Activated CD4-positive, alpha-beta T cell treated with anti-CD3 and anti-CD28 coated beads for 4 hours (primary cell): Measurements from ENCODE around the gene RPTOR.

Source experiments
- DNase-seq, 2 donors: peaks; one replicate each; pipeline ENCODE4 v3.0.0-alpha.2; 2020

The RPTOR gene

DNA sequence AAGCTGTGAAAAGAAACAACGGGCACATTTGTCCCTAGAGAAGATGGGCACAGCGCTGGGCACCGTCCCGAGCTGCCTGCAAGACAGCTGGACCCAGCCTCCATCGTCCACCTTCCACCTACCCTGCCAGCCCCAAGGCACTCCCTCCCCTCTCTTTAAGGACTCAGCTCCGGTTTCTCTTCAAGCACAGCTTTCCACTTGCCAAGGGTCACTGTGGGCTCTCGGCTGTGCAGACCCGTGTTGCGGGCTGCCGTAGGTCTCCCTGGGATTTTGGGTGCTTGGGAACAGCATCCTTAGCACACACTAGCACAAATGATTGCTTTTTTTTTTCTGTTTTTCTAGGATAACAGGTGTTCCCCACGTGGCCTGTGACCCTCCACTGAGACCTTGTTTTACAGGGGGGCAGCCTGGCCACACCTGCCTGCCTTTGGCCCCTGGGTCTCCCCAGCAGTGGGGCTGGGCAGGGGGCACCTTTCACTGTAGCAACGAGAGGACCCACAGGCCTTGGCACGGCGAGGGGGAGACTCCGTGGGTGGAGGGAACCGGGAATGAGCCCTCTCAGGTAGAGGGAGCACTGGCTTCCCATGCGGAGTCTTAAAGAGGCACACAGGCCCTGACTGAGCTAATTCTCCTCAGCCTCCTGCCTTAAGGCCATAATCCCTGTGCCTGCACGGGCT is 448.4 kb downstream of the RPTOR start:
- no peak for DNase-seq

DNA sequence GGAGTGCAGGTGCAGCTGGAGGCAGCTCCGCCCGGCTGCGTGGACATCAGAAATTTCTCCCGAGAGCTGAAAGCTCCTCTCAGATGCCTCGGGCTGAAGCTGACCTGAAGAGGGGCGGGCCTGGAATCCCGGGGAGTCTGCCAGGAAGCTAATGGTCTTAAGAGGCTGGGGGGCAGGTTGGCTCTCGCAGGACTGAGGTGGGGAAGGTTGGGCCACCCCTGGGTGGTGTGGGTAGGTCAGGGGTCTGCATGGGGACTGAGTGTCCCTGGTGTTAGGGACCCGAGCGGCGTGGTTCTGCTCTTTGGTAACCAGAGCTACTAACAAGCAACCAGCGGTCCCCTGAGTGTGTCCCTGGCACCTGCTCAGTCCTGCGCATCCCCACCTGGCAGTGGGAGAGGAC is 450.5 kb downstream of the RPTOR start:
- no peak for DNase-seq

- DNase-seq: no peak
Measured at GRCh38 chr17:80996422-80997305, 452.0 kb downstream of the RPTOR start.

DNA sequence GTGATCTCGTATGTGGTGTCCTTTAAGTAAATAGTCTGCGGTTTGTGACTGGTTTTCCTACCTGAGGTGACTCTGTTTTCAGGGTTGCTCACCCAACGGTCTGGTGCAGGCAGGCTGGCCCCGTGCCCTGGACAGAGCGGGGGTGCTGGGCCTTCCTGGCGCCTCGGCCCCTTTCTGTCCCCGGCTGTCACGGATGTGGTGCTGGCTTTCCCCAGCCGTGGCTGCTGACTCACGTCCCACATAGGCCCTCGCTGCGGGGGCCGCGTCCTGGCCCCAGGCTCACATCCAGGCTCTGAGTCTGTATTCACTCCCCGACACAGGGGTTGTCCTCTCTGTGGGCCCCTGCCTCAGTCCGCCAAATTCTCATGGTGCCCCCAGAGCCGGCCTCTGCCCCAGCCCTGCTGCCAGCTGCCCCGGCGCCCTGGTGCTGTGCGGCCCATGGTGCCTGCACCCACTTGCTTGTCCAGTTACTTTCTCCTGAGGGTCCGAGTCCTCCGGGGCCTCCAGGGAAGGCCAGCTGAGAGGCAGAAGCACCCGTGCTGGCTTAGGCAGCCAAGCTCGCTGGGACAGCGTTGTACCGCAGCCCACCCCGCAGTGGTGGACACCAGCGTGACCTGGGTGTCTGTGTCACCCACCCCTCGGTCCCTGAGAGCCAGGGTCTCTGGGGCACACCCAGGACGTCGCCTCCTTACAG is 452.9 kb downstream of the RPTOR start:
- DNase-seq: no peak

DNA sequence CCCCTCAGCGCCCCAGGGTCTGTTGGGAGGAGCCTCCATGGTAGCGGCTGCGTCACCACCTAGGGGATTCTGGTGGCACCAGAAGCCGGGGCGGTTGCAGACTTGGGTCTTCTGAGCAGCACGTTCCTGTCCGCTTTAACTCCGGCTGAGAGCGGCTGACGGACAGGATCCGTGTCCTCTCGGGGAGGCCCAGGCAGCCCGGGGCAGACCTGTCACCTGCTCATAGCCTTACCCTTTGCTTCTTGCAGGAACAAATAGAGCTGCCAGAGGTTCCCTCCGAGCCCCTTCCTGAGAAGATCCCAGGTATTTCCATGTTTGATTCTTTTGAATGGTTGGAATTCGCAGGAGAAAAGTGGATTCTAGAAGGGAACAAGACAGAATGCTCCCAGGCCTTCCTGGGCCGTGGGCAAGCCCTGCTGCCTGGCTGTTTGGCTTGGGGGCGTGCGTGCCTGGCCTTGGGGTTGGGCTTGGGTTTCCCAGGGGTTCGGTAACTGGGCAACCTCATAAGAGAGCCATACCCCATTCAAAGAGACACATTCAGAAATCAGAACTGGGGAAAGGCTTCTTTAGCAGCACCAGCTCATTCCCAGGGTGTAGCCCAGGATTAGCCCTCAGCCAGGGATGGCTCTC is 453.6 kb downstream of the RPTOR start:
- DNase-seq: no peak

DNA sequence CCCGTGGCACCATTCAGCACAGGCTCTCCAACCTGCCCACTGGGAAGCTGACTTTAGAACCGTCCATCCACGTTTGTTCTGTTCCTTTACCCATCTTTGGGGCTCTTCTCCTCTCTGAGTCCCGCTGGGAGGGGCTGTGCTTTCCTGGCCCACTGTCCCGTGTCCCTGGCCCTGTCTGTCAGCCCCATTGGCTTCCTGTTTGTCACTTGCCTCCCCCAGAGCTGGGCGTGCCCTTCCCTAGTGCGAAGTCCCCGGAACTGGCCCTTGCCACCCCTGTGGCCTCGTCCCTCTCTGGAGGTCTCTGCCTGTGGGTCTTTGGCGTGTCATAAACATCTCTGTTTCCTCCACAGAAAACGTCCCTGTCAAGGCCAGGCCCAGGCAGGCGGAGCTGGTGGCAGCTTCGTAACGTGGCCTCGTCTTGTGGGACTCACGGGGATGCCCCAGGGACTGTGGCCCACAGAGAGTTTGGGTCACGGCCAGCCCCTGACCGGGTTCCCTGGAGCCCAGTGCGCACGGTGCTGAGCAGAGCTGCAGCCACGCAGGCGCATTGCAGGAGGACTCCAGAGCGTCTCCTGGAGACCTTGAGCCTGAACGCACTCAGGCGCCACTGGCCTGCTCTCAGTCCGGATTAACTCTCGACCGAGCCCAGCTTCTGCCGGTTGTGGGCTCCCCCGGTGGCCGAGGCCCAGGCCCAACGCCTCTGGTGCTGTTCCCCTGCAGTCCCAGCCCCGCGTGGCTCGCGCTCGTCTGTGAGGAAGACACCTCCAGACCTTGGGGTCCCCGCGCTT is 454.3 kb downstream of the RPTOR start:
- no peak for DNase-seq

GRCh38 chr17:80999536-81000333 is 455.1 kb downstream of the RPTOR start:
- no peak for DNase-seq

- DNase-seq: no peak
Measured at GRCh38 chr17:81000334-81000630, 455.6 kb downstream of the RPTOR start.

DNA sequence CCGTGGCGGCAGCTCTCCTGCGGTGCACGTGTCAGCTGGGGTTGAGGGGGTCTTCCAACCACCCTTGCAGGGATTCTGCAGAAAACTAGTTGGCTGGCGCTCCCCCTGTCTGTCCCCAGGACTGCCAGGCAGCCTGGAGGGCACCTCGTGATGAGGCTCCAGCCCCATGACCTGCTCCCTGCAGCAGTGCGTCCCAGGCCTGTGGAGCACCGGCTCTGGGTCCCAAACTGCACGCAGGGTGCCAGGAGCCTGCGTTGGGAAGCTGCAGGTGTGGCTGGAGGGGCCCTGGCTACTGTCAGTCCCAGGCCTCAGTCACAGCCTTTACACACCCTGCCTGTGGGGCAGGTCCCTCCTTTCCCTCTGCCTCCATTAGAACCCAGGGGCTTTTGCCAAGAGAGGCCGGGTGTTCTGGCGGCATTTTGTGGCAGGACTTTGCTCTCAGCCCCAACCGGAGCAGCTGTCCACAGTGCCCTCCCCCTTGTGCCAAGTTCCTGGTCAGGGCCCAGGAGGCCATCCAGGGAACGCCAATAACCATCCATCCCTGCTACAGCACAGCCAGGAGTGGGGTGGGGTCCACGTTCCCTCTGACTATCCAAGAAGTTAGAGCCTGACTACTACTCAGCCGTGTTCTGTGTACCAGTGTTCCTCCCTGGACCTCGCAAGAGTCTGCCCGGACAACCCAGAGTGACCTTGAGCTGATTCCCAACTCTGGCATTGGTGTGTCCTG is 456.2 kb downstream of the RPTOR start:
- DNase-seq: no peak

GRCh38 chr17:81002013-81002384 is 457.4 kb downstream of the RPTOR start:
- DNase-seq: no peak

- no peak for DNase-seq
Measured at GRCh38 chr17:81002409-81003361, 458.0 kb downstream of the RPTOR start.

DNA sequence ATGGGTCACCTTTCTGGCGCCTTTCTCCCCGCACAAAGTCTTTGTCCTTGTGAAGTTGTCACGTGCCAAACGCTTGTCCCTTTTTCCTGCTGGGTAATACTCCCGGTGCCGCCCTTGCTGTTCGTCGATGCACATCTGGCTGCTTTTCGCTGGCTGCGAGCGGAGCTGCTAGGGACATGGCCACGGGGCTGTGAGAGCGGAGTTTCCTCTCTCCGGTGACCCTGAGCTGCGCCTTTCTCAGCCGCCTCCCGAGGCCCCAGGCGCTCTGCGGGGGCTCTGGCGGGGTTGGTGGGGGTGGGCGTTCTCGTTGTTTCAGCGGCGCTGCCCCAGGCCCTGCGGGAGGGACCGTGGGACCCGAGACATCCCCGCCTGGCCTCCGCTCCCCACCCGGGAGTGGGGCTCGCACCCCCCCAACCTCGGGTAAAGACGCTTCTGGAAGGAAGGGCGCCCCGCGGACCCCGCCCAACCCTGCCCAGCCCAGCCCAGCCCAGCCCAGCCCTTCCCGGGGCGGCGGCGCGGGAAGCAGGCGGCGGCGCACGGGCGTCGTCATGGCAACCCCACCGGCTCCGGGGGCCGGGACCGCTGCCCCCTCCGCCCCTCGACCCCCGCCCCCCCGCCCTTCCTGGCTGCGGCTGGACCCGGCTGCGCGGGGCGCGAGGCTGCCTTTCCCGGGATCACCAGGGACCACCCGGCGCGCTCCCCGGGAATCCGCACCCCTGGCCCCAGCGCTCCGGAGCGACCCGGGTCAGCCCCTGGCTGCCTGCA is 459.3 kb downstream of the RPTOR start:
- DNase-seq: no peak

GRCh38 chr17:81006891-81007290 is 462.3 kb downstream of the RPTOR start:
- DNase-seq: no peak

DNA sequence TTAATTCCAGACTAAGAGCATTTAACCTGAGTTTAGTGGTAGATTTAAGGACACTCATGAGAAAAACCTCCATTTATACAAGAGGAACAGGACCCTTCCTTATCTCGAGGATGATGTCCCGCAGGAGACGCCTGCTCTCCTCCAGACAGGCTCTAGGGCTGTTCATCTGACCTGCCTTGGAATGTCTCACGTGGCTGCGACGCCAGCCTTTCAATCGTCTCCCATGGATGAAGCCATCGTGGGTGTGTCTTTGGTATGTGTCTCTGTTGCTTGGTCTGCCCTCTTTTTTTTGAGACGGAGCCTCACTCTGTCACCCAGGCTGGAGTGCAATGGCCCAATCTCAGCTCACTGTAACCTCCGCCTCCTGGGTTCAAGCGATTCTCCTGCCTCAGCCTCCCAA is 463.5 kb downstream of the RPTOR start:
- no peak for DNase-seq

GRCh38 chr17:81009136-81009535 is 464.5 kb downstream of the RPTOR start:
- DNase-seq: no peak

DNA sequence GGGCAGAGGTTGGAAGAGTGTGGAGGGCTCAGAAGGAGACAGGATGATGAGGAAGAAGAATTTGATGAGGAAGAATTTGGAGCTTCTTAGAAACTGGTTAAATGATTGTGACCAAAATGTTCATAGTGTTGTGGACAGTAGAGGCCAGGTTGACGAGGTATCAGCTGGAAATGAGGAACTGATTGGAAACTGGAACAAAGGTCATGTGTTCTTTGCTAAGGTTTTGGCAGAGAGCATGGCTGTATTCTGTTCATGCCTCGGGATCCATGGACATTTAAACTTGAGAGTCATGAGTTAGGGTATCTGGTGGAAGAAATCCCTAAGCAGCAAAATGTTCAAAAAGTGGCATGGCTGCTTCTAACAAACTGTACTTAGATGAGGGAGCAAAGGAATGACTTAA is 466.3 kb downstream of the RPTOR start:
- DNase-seq: no peak

GRCh38 chr17:81011951-81012350 is 467.3 kb downstream of the RPTOR start:
- DNase-seq: no peak

GRCh38 chr17:81012574-81013447 is 468.2 kb downstream of the RPTOR start:
- no peak for DNase-seq
